A673 (cell line): ENCODE data around the gene PLCB4.

Experiments
- CTCF ChIP-seq: fragments of 300-800, 200-600 bp; sonication (generic); conservative IDR thresholded peaks from 2 replicates; pipeline ENCODE4 v1.5.1; 2017; ENCODE audit warnings: low read depth, mild to moderate bottlenecking, antibody characterized with exemption, low read length, moderate library complexity, mixed read lengths
- EZH2 ChIP-seq: fragments of 200-600 bp; sonication (generic); IDR thresholded peaks from 2 replicates; pipeline ENCODE4 v1.6.1; 2017; ENCODE audit warnings: borderline replicate concordance, low read depth, mild to moderate bottlenecking, mixed read lengths, antibody characterized with exemption, low read length; ENCODE audit not compliant: poor library complexity, severe bottlenecking

GRCh38 chr20:9243986-9244385 lies 175.1 kb downstream of the PLCB4 start:
- TF ChIP-seq CTCF = no peak
- no peak for TF ChIP-seq EZH2
